ENCODE data around the gene CA10. TPM values are rescaled to one million over a fixed set of nuclear protein-coding genes. Genes with fewer than 3 reads are reported as not detected.

The CA10 gene
- total and polyA plus RNA-seq, 4 experiments from 2014 or later: 0.57 TPM; not detected in 3

GRCh38 chr17:51997723-51998122 lies 160.8 kb downstream of the CA10 start:
- Histone ChIP-seq H3K4me3 (ENCODE audit: low read length in 2 of 2) (no peak overlapping the region), H3K27ac (ENCODE audit: low read depth, low read length) (no peak overlapping the region), H3K4me1 (ENCODE audit: insufficient read depth, low read length) (no peaks in the 10 kb centered on the region), H3K36me3 (ENCODE audit: insufficient read depth, low read length) (no peaks in the 10 kb centered on the region), H3K9me3 (ENCODE audit: control insufficient read depth in 1 of 2, low read length in 2 of 2) (no peaks in the 10 kb centered on the region), H3K27me3 (ENCODE audit: insufficient read depth, low read length) (no peaks in the 10 kb centered on the region)
- no peak overlapping the region for H3K4me3 Mint-ChIP-seq
- H3K9me3 Mint-ChIP-seq: peaks cover 0 to 2% (median 0%) of the 10 kb centered on the region in 8 donors
- intact Hi-C loops (cut with micrococcal nuclease): no loop called here
- DNase-seq: no peak
- POLR2A ChIA-PET (ENCODE audit: partially characterized antibody): no interaction called here
- no peaks in the 10 kb centered on the region for H3K36me3 Mint-ChIP-seq
- peaks cover 0 to 2% of the 10 kb centered on the region in 2 donors for H3K27me3 Mint-ChIP-seq
- no peak overlapping the region for H3K27ac Mint-ChIP-seq
- H3K4me1 Mint-ChIP-seq: no peaks in the 10 kb centered on the region
- CTCF ChIA-PET (ENCODE audit: partially characterized antibody): no interaction called here

GRCh38 chr17:51995797-51996403 lies 162.6 kb downstream of the CA10 start:
- H3K36me3 ChIP-seq (ENCODE audit: insufficient read depth, low read length): no peaks in the 10 kb centered on the region
- H3K4me1 Mint-ChIP-seq: no peaks in the 10 kb centered on the region
- no peaks in the 10 kb centered on the region for H3K27me3 ChIP-seq (ENCODE audit: insufficient read depth, low read length)
- ChIA-PET CTCF (ENCODE audit: partially characterized antibody) (no interaction called here), POLR2A (ENCODE audit: partially characterized antibody) (no interaction called here)
- intact Hi-C loops (cut with micrococcal nuclease): no loop called here
- H3K27me3 Mint-ChIP-seq: peaks cover 2 to 3% of the 10 kb centered on the region in 2 donors
- no peaks in the 10 kb centered on the region for H3K9me3 Mint-ChIP-seq
- no peaks in the 10 kb centered on the region for H3K36me3 Mint-ChIP-seq
- H3K4me1 ChIP-seq (ENCODE audit: insufficient read depth, low read length): no peaks in the 10 kb centered on the region
- no peak overlapping the region for H3K27ac Mint-ChIP-seq
- no peak for DNase-seq
- no peak overlapping the region for H3K4me3 ChIP-seq (ENCODE audit: low read length in 2 of 2)
- no peak overlapping the region for H3K4me3 Mint-ChIP-seq
- no peak overlapping the region for H3K27ac ChIP-seq (ENCODE audit: low read depth, low read length)
- H3K9me3 ChIP-seq (ENCODE audit: control insufficient read depth in 1 of 2, low read length in 2 of 2): no peaks in the 10 kb centered on the region

GRCh38 chr17:51992864-51993416 lies 165.6 kb downstream of the CA10 start:
- Mint-ChIP-seq H3K4me1 (no peaks in the 10 kb centered on the region), H3K27ac (no peak overlapping the region), H3K27me3 (peaks cover 2 to 7% of the 10 kb centered on the region in 2 donors), H3K9me3 (no peaks in the 10 kb centered on the region), H3K36me3 (no peaks in the 10 kb centered on the region), H3K4me3 (no peak overlapping the region)
- POLR2A ChIA-PET (ENCODE audit: partially characterized antibody): no interaction called here
- no peak for DNase-seq
- intact Hi-C loops (cut with micrococcal nuclease): no loop called here
- CTCF ChIA-PET (ENCODE audit: partially characterized antibody): no interaction called here
- Histone ChIP-seq H3K9me3 (ENCODE audit: control insufficient read depth in 1 of 2, low read length in 2 of 2) (no peaks in the 10 kb centered on the region), H3K4me1 (ENCODE audit: insufficient read depth, low read length) (no peaks in the 10 kb centered on the region), H3K4me3 (ENCODE audit: low read length in 2 of 2) (no peak overlapping the region), H3K27me3 (ENCODE audit: insufficient read depth, low read length) (no peaks in the 10 kb centered on the region), H3K36me3 (ENCODE audit: insufficient read depth, low read length) (no peaks in the 10 kb centered on the region), H3K27ac (ENCODE audit: low read depth, low read length) (no peak overlapping the region)

GRCh38 chr17:51971121-51971520 lies 187.4 kb downstream of the CA10 start:
- Histone ChIP-seq H3K4me3 (ENCODE audit: low read length in 2 of 2) (no peak overlapping the region), H3K27me3 (ENCODE audit: insufficient read depth, low read length) (no peaks in the 10 kb centered on the region), H3K36me3 (ENCODE audit: insufficient read depth, low read length) (no peaks in the 10 kb centered on the region), H3K9me3 (ENCODE audit: control insufficient read depth in 1 of 2, low read length in 2 of 2) (no peaks in the 10 kb centered on the region), H3K27ac (ENCODE audit: low read depth, low read length) (no peak overlapping the region), H3K4me1 (ENCODE audit: insufficient read depth, low read length) (no peaks in the 10 kb centered on the region)
- Mint-ChIP-seq H3K9me3 (peaks cover 0 to 6% (median 3%) of the 10 kb centered on the region in 8 donors), H3K27me3 (no peaks in the 10 kb centered on the region), H3K4me3 (no peak overlapping the region), H3K4me1 (no peaks in the 10 kb centered on the region), H3K27ac (no peak overlapping the region), H3K36me3 (no peaks in the 10 kb centered on the region)
- CTCF ChIA-PET (ENCODE audit: partially characterized antibody): no interaction called here
- DNase-seq: no peak
- POLR2A ChIA-PET (ENCODE audit: partially characterized antibody): no interaction called here
- intact Hi-C loops (cut with micrococcal nuclease): no loop called here

- no peaks in the 10 kb centered on the region for H3K27me3 Mint-ChIP-seq
- no peaks in the 10 kb centered on the region for H3K4me1 Mint-ChIP-seq
- no peak overlapping the region for H3K4me3 Mint-ChIP-seq
- Histone ChIP-seq H3K36me3 (ENCODE audit: insufficient read depth, low read length) (no peaks in the 10 kb centered on the region), H3K4me3 (ENCODE audit: low read length in 2 of 2) (no peak overlapping the region), H3K27me3 (ENCODE audit: insufficient read depth, low read length) (no peaks in the 10 kb centered on the region), H3K27ac (ENCODE audit: low read depth, low read length) (no peak overlapping the region), H3K4me1 (ENCODE audit: insufficient read depth, low read length) (no peaks in the 10 kb centered on the region), H3K9me3 (ENCODE audit: control insufficient read depth in 1 of 2, low read length in 2 of 2) (no peaks in the 10 kb centered on the region)
- no peaks in the 10 kb centered on the region for H3K36me3 Mint-ChIP-seq
- POLR2A ChIA-PET (ENCODE audit: partially characterized antibody): no interaction called here
- H3K27ac Mint-ChIP-seq: no peak overlapping the region
- peaks cover 0 to 40% (median 28%) of the 10 kb centered on the region in 8 donors for H3K9me3 Mint-ChIP-seq
- no peak for DNase-seq
- intact Hi-C loops (cut with micrococcal nuclease): no loop called here
- CTCF ChIA-PET (ENCODE audit: partially characterized antibody): no interaction called here
Measured at GRCh38 chr17:51961689-51962088, 196.8 kb downstream of the CA10 start.

GRCh38 chr17:51957786-51958185 lies 200.7 kb downstream of the CA10 start:
- no peaks in the 10 kb centered on the region for H3K9me3 ChIP-seq (ENCODE audit: control insufficient read depth in 1 of 2, low read length in 2 of 2)
- Mint-ChIP-seq H3K27ac (no peak overlapping the region), H3K4me1 (no peaks in the 10 kb centered on the region), H3K36me3 (no peaks in the 10 kb centered on the region), H3K9me3 (peaks cover 0 to 19% (median 16%) of the 10 kb centered on the region in 8 donors), H3K4me3 (no peak overlapping the region), H3K27me3 (no peaks in the 10 kb centered on the region)
- intact Hi-C loops (cut with micrococcal nuclease): no loop called here
- no peaks in the 10 kb centered on the region for H3K36me3 ChIP-seq (ENCODE audit: insufficient read depth, low read length)
- no peak overlapping the region for H3K4me3 ChIP-seq (ENCODE audit: low read length in 2 of 2)
- no peaks in the 10 kb centered on the region for H3K27me3 ChIP-seq (ENCODE audit: insufficient read depth, low read length)
- POLR2A ChIA-PET (ENCODE audit: partially characterized antibody): no interaction called here
- H3K27ac ChIP-seq (ENCODE audit: low read depth, low read length): no peak overlapping the region
- H3K4me1 ChIP-seq (ENCODE audit: insufficient read depth, low read length): no peaks in the 10 kb centered on the region
- no peak for DNase-seq
- CTCF ChIA-PET (ENCODE audit: partially characterized antibody): no interaction called here

GRCh38 chr17:51955245-51955644 lies 203.3 kb downstream of the CA10 start:
- no peaks in the 10 kb centered on the region for H3K36me3 Mint-ChIP-seq
- no peak overlapping the region for H3K4me3 Mint-ChIP-seq
- no peak for DNase-seq
- H3K36me3 ChIP-seq (ENCODE audit: insufficient read depth, low read length): no peaks in the 10 kb centered on the region
- H3K27me3 ChIP-seq (ENCODE audit: insufficient read depth, low read length): no peaks in the 10 kb centered on the region
- CTCF ChIA-PET (ENCODE audit: partially characterized antibody): no interaction called here
- POLR2A ChIA-PET (ENCODE audit: partially characterized antibody): no interaction called here
- no peaks in the 10 kb centered on the region for H3K4me1 ChIP-seq (ENCODE audit: insufficient read depth, low read length)
- H3K4me1 Mint-ChIP-seq: no peaks in the 10 kb centered on the region
- no peak overlapping the region for H3K27ac Mint-ChIP-seq
- H3K9me3 Mint-ChIP-seq: peaks cover 0 to 9% (median 0%) of the 10 kb centered on the region in 8 donors
- H3K4me3 ChIP-seq (ENCODE audit: low read length in 2 of 2): no peak overlapping the region
- no peak overlapping the region for H3K27ac ChIP-seq (ENCODE audit: low read depth, low read length)
- H3K9me3 ChIP-seq (ENCODE audit: control insufficient read depth in 1 of 2, low read length in 2 of 2): no peaks in the 10 kb centered on the region
- peaks cover 0 to 1% of the 10 kb centered on the region in 2 donors for H3K27me3 Mint-ChIP-seq
- intact Hi-C loops (cut with micrococcal nuclease): no loop called here
